Muscle of arm (tissue), 12 donors: Measurements from ENCODE around the gene GPANK1. TPM values are rescaled to one million over a fixed set of nuclear protein-coding genes. Genes with fewer than 3 reads are reported as not detected.

Experiments used
- DNase-seq: peaks from one replicate; pipeline ENCODE4 v3.0.0-alpha.2; 2013
- polyA plus RNA-seq, 12 donors: library from polyadenylated mRNA; unstranded; fragments of 120-200 nt; gene quantifications; one replicate each; pipeline ENCODE4 v1.2.1, GENCODE V29; 2013; ENCODE audit not compliant: insufficient read length in 12 of 12

The GPANK1 gene
- polyA plus RNA-seq, 12 donors = 12.1 to 25.8 (median 13.5) TPM; not detected in 1

- no peak for DNase-seq
Measured at GRCh38 chr6:31663961-31664789, 622 bp downstream of the GPANK1 start.

- DNase-seq = no peak
Measured at GRCh38 chr6:31663126-31663960, 1.5 kb downstream of the GPANK1 start.

- DNase-seq = no peak
Measured at GRCh38 chr6:31662124-31662723, 2.6 kb downstream of the GPANK1 start.

GRCh38 chr6:31661262-31662123, 3.3 kb downstream of the GPANK1 start:
- DNase-seq = no peak

GRCh38 chr6:31660381-31661261, 4.2 kb downstream of the GPANK1 start, which contains the start of gene C6orf47:
C6orf47 (minus strand) TSS chr6:31660778; CDS start chr6:31659947, 831 bp downstream.
- peak; percentile 86 for DNase-seq

GRCh38 chr6:31659649-31660380, 5.0 kb downstream of the GPANK1 start:
- DNase-seq = no peak

- no peak for DNase-seq
Measured at GRCh38 chr6:31658983-31659648, 5.7 kb downstream of the GPANK1 start.

GRCh38 chr6:31658158-31658688, 6.6 kb downstream of the GPANK1 start:
- no peak for DNase-seq

- DNase-seq = no peak
Measured at GRCh38 chr6:31657406-31658157, 7.2 kb downstream of the GPANK1 start.

GRCh38 chr6:31655349-31656237, 9.2 kb downstream of the GPANK1 start, which contains the start of gene APOM:
APOM (plus strand) TSS chr6:31655894; CDS start chr6:31655967, 73 bp downstream.
- no peak for DNase-seq

- no peak for DNase-seq
Measured at GRCh38 chr6:31654574-31655348, 10.0 kb downstream of the GPANK1 start.

- DNase-seq = no peak
Measured at GRCh38 chr6:31652925-31653724, 11.7 kb downstream of the GPANK1 start.

- DNase-seq = no peak
Measured at GRCh38 chr6:31651602-31652191, 13.1 kb downstream of the GPANK1 start.

GRCh38 chr6:31645325-31645724, 19.5 kb downstream of the GPANK1 start:
- no peak for DNase-seq
